Activated T-helper 2 cell treated with anti-CD3 and anti-CD28 coated beads, Interferon-gamma antibody, Interleukin-2, Interleukin-4, amounts not matched to agents 10 μg/mL and 5 μg/mL and 100 μg/mL, durations not matched to agents 14 hours and 24 hours and 36 hours (primary cell): ENCODE measurements around the gene FANCI. TPM values are rescaled to one million over a fixed set of nuclear protein-coding genes. Genes with fewer than 3 reads are reported as not detected.

ENCODE experiments used
- DNase-seq: peaks from one replicate; pipeline ENCODE4 v3.0.0; 2021; ENCODE audit warnings: low spot score
- H3K27ac Mint-ChIP-seq: one replicate; pipeline ENCODE4 v1.8.0; 2021; ENCODE audit warnings: mixed read lengths
- H3K27me3 Mint-ChIP-seq: one replicate; pipeline ENCODE4 v1.8.0; 2021; ENCODE audit warnings: low read depth, mixed read lengths
- H3K36me3 Mint-ChIP-seq: one replicate; pipeline ENCODE4 v1.8.0; 2021; ENCODE audit warnings: low read depth, mixed read lengths
- H3K4me1 Mint-ChIP-seq: one replicate; pipeline ENCODE4 v1.8.0; 2021; ENCODE audit warnings: low read depth, mixed read lengths
- H3K4me3 Mint-ChIP-seq: one replicate; pipeline ENCODE4 v1.8.0; 2021; ENCODE audit warnings: low read depth, mild to moderate bottlenecking, moderate library complexity, mixed read lengths
- H3K9me3 Mint-ChIP-seq: one replicate; pipeline ENCODE4 v1.8.0; 2021; ENCODE audit warnings: mixed read lengths
- intact Hi-C: fragments of 100-400 bp; cut with micrococcal nuclease; formaldehyde crosslinking; loops from one replicate; pipeline ENCODE4 v1.15.1; 2023
- total RNA-seq: library from RNA; stranded (reverse); gene quantifications from 2 replicates; pipeline ENCODE4 v1.2.3, GENCODE V29; 2022

FANCI gene
- total RNA-seq, 1 donor from 2014 or later, result 176 TPM

- Mint-ChIP-seq H3K27ac (peak overlapping the region; percentile 80), H3K9me3 (no peaks in the 10 kb centered on the region), H3K36me3 (peaks cover 83% of the 10 kb centered on the region), H3K27me3 (no peaks in the 10 kb centered on the region), H3K4me1 (peaks cover 26% of the 10 kb centered on the region), H3K4me3 (no peak overlapping the region)
- intact Hi-C loops, result no loop called here
- DNase-seq, result no peak
These were observed 73.5 kb downstream of the FANCI start for GRCh38 chr15:89317186-89317720.

- Mint-ChIP-seq H3K36me3 (peaks cover 83% of the 10 kb centered on the region), H3K4me3 (no peak overlapping the region), H3K9me3 (no peaks in the 10 kb centered on the region), H3K27ac (no peak overlapping the region), H3K27me3 (no peaks in the 10 kb centered on the region), H3K4me1 (peaks cover 19% of the 10 kb centered on the region)
- intact Hi-C loops, result no loop called here
- no peak for DNase-seq
These were observed 75.9 kb downstream of the FANCI start for GRCh38 chr15:89319678-89320077.

GRCh38 chr15:89320200-89320599 is 76.4 kb downstream of the FANCI start:
- intact Hi-C loops, result no loop called here
- Mint-ChIP-seq H3K27ac (no peak overlapping the region), H3K4me3 (no peak overlapping the region), H3K9me3 (no peaks in the 10 kb centered on the region), H3K27me3 (no peaks in the 10 kb centered on the region), H3K36me3 (peaks cover 83% of the 10 kb centered on the region), H3K4me1 (peaks cover 16% of the 10 kb centered on the region)
- no peak for DNase-seq

GRCh38 chr15:89321521-89322410 is 78.0 kb downstream of the FANCI start:
- Mint-ChIP-seq H3K4me1 (peaks cover 9% of the 10 kb centered on the region), H3K9me3 (no peaks in the 10 kb centered on the region), H3K36me3 (peaks cover 81% of the 10 kb centered on the region), H3K27me3 (no peaks in the 10 kb centered on the region), H3K4me3 (no peak overlapping the region), H3K27ac (no peak overlapping the region)
- intact Hi-C loops, result no loop called here
- DNase-seq, result no peak

GRCh38 chr15:89322822-89323221 is 79.0 kb downstream of the FANCI start:
- H3K36me3 Mint-ChIP-seq, result peaks cover 80% of the 10 kb centered on the region
- DNase-seq, result no peak
- H3K9me3 Mint-ChIP-seq, result no peaks in the 10 kb centered on the region
- no peaks in the 10 kb centered on the region for H3K4me1 Mint-ChIP-seq
- intact Hi-C loops, result no loop called here
- no peak overlapping the region for H3K27ac Mint-ChIP-seq
- H3K27me3 Mint-ChIP-seq, result no peaks in the 10 kb centered on the region
- H3K4me3 Mint-ChIP-seq, result no peak overlapping the region

- no peaks in the 10 kb centered on the region for H3K27me3 Mint-ChIP-seq
- H3K36me3 Mint-ChIP-seq, result peaks cover 89% of the 10 kb centered on the region
- peaks cover 3% of the 10 kb centered on the region for H3K4me1 Mint-ChIP-seq
- H3K9me3 Mint-ChIP-seq, result no peaks in the 10 kb centered on the region
- no peak overlapping the region for H3K4me3 Mint-ChIP-seq
- intact Hi-C loops, result no loop called here
- no peak overlapping the region for H3K27ac Mint-ChIP-seq
- no peak for DNase-seq
These were observed 80.0 kb downstream of the FANCI start for GRCh38 chr15:89323825-89324224.

- no peak overlapping the region for H3K4me3 Mint-ChIP-seq
- no peaks in the 10 kb centered on the region for H3K9me3 Mint-ChIP-seq
- intact Hi-C loops, result no loop called here
- H3K36me3 Mint-ChIP-seq, result peaks cover 89% of the 10 kb centered on the region
- no peak overlapping the region for H3K27ac Mint-ChIP-seq
- H3K4me1 Mint-ChIP-seq, result peaks cover 15% of the 10 kb centered on the region
- no peaks in the 10 kb centered on the region for H3K27me3 Mint-ChIP-seq
- no peak for DNase-seq
These were observed 81.4 kb downstream of the FANCI start for GRCh38 chr15:89325039-89325803.

- DNase-seq, result no peak
- H3K4me3 Mint-ChIP-seq, result no peak overlapping the region
- H3K36me3 Mint-ChIP-seq, result peaks cover 92% of the 10 kb centered on the region
- H3K4me1 Mint-ChIP-seq, result peaks cover 26% of the 10 kb centered on the region
- no peak overlapping the region for H3K27ac Mint-ChIP-seq
- intact Hi-C loops, result no loop called here
- H3K27me3 Mint-ChIP-seq, result no peaks in the 10 kb centered on the region
- no peaks in the 10 kb centered on the region for H3K9me3 Mint-ChIP-seq
These were observed 82.5 kb downstream of the FANCI start for GRCh38 chr15:89326316-89326715.

GRCh38 chr15:89327113-89327512 is 83.3 kb downstream of the FANCI start:
- H3K4me1 Mint-ChIP-seq, result peaks cover 33% of the 10 kb centered on the region
- DNase-seq, result no peak
- no peaks in the 10 kb centered on the region for H3K27me3 Mint-ChIP-seq
- intact Hi-C loops, result no loop called here
- H3K36me3 Mint-ChIP-seq, result peaks cover 92% of the 10 kb centered on the region
- H3K27ac Mint-ChIP-seq, result no peak overlapping the region
- H3K4me3 Mint-ChIP-seq, result no peak overlapping the region
- no peaks in the 10 kb centered on the region for H3K9me3 Mint-ChIP-seq

- intact Hi-C loops, result no loop called here
- H3K36me3 Mint-ChIP-seq, result peaks cover 88% of the 10 kb centered on the region
- no peaks in the 10 kb centered on the region for H3K9me3 Mint-ChIP-seq
- H3K27me3 Mint-ChIP-seq, result no peaks in the 10 kb centered on the region
- H3K4me3 Mint-ChIP-seq, result no peak overlapping the region
- H3K4me1 Mint-ChIP-seq, result peaks cover 40% of the 10 kb centered on the region
- DNase-seq, result no peak
- H3K27ac Mint-ChIP-seq, result peak overlapping the region; percentile 76
These were observed 84.8 kb downstream of the FANCI start for GRCh38 chr15:89328398-89329254.

- Mint-ChIP-seq H3K27me3 (no peaks in the 10 kb centered on the region), H3K4me3 (peak overlapping the region; percentile 75), H3K9me3 (no peaks in the 10 kb centered on the region), H3K36me3 (peaks cover 79% of the 10 kb centered on the region), H3K27ac (peak overlapping the region; percentile 76), H3K4me1 (peaks cover 40% of the 10 kb centered on the region)
- DNase-seq, result no peak
- intact Hi-C loops, result loop anchor here (5.0 to 10.0 kb wide), 2 partner anchors 37 to 705 kb away; partner anchors contain the start of gene AEN
These were observed 85.7 kb downstream of the FANCI start for GRCh38 chr15:89329329-89330084.
